ENCODE results near the gene PRKN.

The PRKN gene

GRCh38 chr6:161366301-161366923 is 1361.2 kb downstream of the PRKN start:
- in situ Hi-C loops (cut with MboI; ENCODE audit: low sequenced_read_pairs, unreplicated experiment) = no loop called here
- DNase-seq (ENCODE audit: low spot score) = no peak
- TF ChIP-seq CTCF (IDR thresholded peaks at IDR 0.05; ENCODE audit: borderline replicate concordance, control extremely low read depth, extremely low read depth, insufficient read depth, missing control alignments) = no peak

GRCh38 chr6:161365633-161366032 is 1361.9 kb downstream of the PRKN start:
- TF ChIP-seq CTCF (IDR thresholded peaks at IDR 0.05; ENCODE audit: borderline replicate concordance, control extremely low read depth, extremely low read depth, insufficient read depth, missing control alignments) = no peak

GRCh38 chr6:161363286-161363685 is 1364.3 kb downstream of the PRKN start:
- in situ Hi-C loops (cut with MboI; ENCODE audit: low sequenced_read_pairs, unreplicated experiment) = no loop called here
- DNase-seq (ENCODE audit: low spot score) = no peak
- no peak for TF ChIP-seq CTCF (IDR thresholded peaks at IDR 0.05; ENCODE audit: borderline replicate concordance, control extremely low read depth, extremely low read depth, insufficient read depth, missing control alignments)

More at GRCh38 chr6:161365633-161366032, 1361.9 kb downstream of the PRKN start:
- in situ Hi-C loops (cut with MboI; ENCODE audit: low sequenced_read_pairs, unreplicated experiment) = no loop called here
- DNase-seq (ENCODE audit: low spot score) = no peak

- no peak for DNase-seq (ENCODE audit: low spot score)
- in situ Hi-C loops (cut with MboI; ENCODE audit: low sequenced_read_pairs, unreplicated experiment) = no loop called here
- no peak for TF ChIP-seq CTCF (IDR thresholded peaks at IDR 0.05; ENCODE audit: borderline replicate concordance, control extremely low read depth, extremely low read depth, insufficient read depth, missing control alignments)
Measured at GRCh38 chr6:161362266-161362665, 1365.3 kb downstream of the PRKN start.

- in situ Hi-C loops (cut with MboI; ENCODE audit: low sequenced_read_pairs, unreplicated experiment) = no loop called here
- no peak for DNase-seq (ENCODE audit: low spot score)
- TF ChIP-seq CTCF (IDR thresholded peaks at IDR 0.05; ENCODE audit: borderline replicate concordance, control extremely low read depth, extremely low read depth, insufficient read depth, missing control alignments) = no peak
Measured at GRCh38 chr6:161361529-161361928, 1366.0 kb downstream of the PRKN start.

- DNase-seq (ENCODE audit: low spot score) = no peak
- no peak for TF ChIP-seq CTCF (IDR thresholded peaks at IDR 0.05; ENCODE audit: borderline replicate concordance, control extremely low read depth, extremely low read depth, insufficient read depth, missing control alignments)
- in situ Hi-C loops (cut with MboI; ENCODE audit: low sequenced_read_pairs, unreplicated experiment) = no loop called here
Measured at GRCh38 chr6:161360520-161360919, 1367.0 kb downstream of the PRKN start.

Data from GM13976 (cell line).